T-helper 2 cell treated with Interferon-gamma antibody and Interleukin-4, amounts not matched to agents 100 ng/mL and 5 ng/mL, for 36 hours (primary cell): Measurements from ENCODE around the gene CAPN1. TPM values are rescaled to one million over a fixed set of nuclear protein-coding genes. Genes with fewer than 3 reads are reported as not detected.
"Not testable (repeated sequence)": the region's sequence is repeated elsewhere in the genome, so short reads cannot be mapped to it uniquely, and the experiment has no call there.

ENCODE experiments used
- intact Hi-C: fragments of 100-400 bp; cut with micrococcal nuclease; formaldehyde crosslinking; loops from one replicate; pipeline ENCODE4 v1.15.1; 2023
- total RNA-seq: library from RNA; stranded (reverse); gene quantifications from 2 replicates; pipeline ENCODE4 v1.2.3, GENCODE V29; 2022

Gene CAPN1
- total RNA-seq, 1 donor from 2014 or later = 205 TPM

GRCh38 chr11:65215441-65216076 lies 33.8 kb downstream of the CAPN1 start:
- intact Hi-C loops = no loop called here

DNA sequence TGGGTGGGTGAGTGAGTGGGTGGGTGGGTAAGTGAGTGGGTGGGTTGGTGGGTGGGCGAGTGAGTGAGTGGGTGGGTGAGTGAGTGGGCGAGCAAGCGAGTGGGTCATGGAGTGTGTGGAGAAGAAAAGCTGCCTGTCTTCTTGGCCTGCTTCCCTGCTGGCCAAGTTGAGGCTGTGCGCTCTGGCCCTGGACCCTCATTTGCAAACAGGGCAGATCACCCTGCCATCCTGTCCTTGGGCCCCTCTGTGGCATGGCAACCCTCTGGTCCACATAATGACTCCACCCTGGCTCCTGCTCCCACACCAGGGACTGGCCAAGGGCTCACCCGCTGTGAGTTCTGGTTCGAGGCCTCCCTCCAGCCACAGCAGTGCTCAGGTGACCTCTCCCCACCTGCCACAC lies 35.1 kb downstream of the CAPN1 start:
- intact Hi-C loops = no loop called here

DNA sequence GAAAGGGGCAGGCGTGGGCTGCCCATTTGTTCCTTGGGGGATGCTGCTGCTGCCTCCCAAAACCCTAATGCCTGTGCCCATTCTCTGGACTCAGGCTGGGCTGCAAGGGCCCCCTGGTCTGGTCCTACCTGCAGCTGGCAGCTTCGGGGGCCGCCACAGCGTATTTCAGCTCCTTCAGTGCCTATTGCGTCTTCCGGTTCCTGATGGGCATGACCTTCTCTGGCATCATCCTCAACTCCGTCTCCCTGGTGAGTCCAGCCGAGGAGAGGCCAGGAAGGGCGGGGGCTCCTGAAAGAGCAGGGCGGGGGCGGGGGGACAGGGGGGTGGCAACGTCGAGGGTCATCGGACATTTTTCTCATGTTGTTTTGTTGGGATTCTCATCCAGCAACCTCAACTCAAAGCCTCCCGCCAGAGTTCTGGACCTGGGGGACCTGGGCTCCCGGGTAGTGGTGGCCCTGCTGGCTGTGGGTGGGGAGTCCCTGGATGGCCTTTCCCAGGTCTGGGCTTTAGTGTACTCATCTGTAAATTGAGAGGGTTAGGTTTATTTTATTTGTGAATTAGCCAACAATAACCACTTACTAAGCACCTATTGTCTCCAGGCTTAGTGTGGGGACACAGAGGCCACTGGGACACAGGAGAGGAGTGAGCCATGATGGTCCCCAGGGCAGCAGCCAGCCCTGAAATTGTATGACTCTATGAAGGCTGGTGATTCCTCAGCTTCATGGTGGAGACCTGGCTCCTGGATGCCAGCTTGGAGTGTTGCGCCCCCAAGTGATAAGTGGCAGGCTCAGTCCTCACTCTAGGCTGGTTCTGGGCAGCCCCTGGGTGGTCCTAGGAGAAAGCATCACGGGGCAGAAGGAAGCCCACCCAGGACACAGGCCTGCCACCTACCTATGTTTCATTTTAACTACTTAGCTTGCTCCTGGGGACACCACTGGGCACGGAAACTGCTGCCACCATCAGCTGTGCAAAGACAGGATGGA lies 36.0 kb downstream of the CAPN1 start:
- intact Hi-C loops = no loop called here

DNA sequence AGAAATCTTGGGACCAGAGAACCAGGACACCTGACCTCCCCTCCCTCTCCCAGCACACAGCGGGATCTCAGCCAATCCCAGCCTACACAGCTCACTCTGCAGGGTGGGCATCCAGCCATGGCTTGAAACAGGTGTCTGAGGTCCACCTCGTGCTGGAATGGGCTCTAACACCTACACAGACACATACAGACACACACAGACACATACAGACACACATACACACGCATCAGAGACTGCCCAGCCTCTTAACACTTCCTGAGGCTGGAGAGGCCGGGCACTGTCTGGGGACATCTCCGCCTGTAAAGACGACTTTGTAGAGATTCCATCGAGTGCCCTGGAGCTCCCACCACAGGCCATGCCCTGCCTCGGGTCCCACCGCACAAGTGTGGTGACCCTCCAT lies 36.7 kb downstream of the CAPN1 start:
- intact Hi-C loops = no loop called here

GRCh38 chr11:65219930-65220213 lies 38.1 kb downstream of the CAPN1 start:
- intact Hi-C loops = no loop called here

DNA sequence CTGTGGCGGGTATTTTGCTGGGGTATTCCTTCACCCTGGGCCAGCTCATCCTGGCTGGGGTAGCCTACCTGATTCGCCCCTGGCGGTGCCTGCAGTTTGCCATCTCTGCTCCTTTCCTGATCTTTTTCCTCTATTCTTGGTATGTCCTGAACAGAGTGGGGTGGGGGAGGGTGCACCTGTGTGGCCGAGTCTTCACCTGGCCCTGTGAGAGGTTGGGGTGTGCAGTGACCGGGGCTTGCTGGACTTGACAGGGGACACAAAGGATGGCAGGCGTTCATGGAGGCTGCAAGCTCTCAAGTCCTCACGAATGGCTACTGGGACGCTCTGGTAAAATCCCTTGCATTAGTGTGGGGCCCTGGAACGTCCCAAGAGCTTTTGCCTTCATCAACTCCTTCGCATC lies 39.3 kb downstream of the CAPN1 start:
- intact Hi-C loops = no loop called here

- intact Hi-C loops = no loop called here
Observed at GRCh38 chr11:65223011-65223410, 41.3 kb downstream of the CAPN1 start.

DNA sequence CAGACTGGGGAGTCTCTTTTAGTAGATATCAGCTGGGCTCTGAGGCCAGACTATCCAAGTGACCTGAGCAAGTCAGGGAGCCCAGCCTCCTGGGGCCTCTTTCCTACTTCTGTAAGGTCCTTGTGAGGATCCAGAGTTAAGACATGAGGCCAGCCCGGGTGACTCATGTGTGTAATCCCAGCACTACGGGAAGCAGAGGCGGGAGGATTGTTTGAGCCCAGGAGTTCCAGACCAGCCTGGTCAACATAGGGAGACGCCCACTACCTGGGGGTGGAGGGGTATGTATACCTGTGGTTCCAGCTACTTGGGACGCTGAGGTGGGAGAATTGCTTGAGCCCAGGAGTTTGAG lies 43.2 kb downstream of the CAPN1 start:
- intact Hi-C loops = loop anchor here (1.0 to 5.0 kb wide), 2 partner anchors 90 to 107 kb away; partner anchors contain the start of gene DPF2

- intact Hi-C loops = loop anchor here (1.0 to 5.0 kb wide), 2 partner anchors 90 to 107 kb away; partner anchors contain the start of gene DPF2
Observed at GRCh38 chr11:65225279-65226102, 43.8 kb downstream of the CAPN1 start.

GRCh38 chr11:65226103-65226442 lies 44.3 kb downstream of the CAPN1 start:
- intact Hi-C loops = loop anchor here (5.0 kb wide), 1 partner anchor 106 kb away; the partner anchor contains the start of gene DPF2

- intact Hi-C loops = loop anchor here (5.0 kb wide), 1 partner anchor 104 kb away; the partner anchor contains the start of gene DPF2
Observed at GRCh38 chr11:65227879-65228278, 46.2 kb downstream of the CAPN1 start.

GRCh38 chr11:65236194-65237059 lies 54.7 kb downstream of the CAPN1 start:
- intact Hi-C loops = no loop called here

DNA sequence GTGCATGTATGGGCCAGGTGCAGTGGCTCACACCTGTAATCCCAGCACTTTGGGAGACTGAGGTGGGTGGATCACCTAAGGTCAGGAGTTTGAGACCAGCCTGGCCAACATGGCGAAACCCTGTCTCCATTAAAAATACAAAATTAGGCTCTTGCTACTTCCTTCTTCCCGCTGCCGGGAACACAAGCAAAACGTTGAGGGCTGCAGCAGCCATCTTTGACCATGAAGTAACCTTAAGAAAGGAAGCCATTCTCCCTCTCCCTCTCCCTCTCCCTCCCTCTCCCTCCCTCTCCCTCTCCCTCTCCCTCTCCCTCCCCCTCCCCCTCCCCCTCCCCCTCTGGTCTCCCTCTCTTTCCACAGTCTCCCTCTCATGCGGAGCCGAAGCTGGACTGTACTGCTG lies 56.6 kb downstream of the CAPN1 start:
- intact Hi-C loops = not testable (repeated sequence)

- intact Hi-C loops = no loop called here
Observed at GRCh38 chr11:65241134-65241533, 59.4 kb downstream of the CAPN1 start.

DNA sequence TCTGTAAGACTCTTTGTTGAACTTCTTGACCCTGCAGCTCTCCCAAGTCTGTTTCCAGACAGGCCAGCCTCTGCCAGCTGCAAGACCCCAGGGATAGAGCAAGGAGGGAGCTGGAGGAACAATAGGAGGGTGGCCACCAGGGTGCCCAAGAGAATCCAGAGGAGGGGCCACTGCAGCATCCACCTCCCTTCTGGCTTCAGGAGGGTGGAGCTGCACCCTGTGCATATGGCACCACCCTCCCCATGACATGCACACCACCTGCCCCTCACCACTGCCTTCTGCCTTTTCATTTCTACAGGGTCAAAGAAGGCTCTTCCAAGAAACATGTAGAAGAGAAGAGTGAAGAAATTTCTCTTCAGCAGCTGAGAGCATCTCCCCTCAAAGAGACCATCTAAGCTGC lies 60.0 kb downstream of the CAPN1 start:
- intact Hi-C loops = no loop called here

DNA sequence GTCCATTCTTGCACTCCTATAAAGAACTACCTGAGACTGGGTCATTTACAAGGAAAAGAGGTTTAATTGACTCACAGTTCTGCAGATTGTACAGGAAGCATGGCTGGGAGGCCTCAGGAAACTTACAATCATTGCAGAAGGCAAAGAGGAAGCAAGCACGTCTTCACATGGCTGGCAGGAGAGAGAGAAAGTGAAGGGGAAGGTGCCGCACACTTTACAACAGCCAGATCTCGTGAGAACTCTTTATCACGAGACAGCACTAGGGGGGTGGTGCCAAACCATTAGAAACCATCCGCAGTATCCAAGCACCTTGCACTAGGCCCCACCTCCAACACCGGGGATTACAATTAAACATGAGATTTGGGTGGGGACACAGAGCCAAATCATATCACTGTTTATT lies 60.7 kb downstream of the CAPN1 start:
- intact Hi-C loops = no loop called here

GRCh38 chr11:65243797-65244196 lies 62.1 kb downstream of the CAPN1 start:
- intact Hi-C loops = no loop called here

- intact Hi-C loops = not testable (repeated sequence)
Observed at GRCh38 chr11:65245046-65245445, 63.3 kb downstream of the CAPN1 start.

DNA sequence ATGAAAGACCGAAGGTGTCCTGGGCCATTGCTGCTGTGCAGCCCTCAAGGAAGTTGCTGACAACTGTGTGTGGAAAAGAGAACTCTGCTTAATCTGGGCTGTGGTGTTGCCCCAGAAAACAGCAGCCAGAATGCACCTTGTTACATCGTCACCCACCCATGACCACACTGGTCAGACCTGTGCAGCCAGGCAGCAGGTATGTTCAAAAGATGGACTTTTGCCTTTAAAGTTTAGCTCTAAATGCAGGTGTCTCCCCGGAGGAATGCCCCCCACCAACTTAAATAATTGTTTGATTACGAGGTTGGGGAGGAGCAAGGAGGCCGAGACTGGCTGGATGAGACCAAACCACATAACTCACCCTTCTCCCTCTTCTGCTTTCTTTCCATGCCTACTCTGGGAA lies 64.8 kb downstream of the CAPN1 start:
- intact Hi-C loops = no loop called here

DNA sequence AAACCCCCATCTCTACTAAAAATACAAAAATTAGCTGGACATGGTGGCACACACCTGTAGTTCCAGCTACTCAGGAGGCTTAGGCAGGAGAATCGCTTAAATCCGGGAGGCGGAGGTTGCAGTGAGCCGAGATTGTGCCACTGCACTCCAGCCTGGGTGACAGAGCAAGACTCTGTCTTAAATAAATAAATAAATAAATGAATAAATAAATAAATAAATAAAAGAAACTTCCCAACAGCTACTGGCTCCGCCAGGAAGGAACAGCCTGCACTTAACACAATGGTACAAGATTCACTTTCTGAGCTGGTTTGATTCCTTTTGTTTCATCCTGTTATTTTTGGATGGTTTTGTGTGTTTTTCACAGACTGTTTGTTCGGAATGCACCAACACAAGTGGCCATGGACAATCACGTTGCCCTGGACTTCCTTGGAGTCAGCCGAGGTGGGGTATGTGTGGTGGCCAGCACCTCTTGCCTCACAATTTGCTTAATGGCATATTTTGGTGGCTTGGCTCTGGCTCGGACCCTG lies 66.5 kb downstream of the CAPN1 start:
- intact Hi-C loops = not testable (repeated sequence)

- intact Hi-C loops = no loop called here
Observed at GRCh38 chr11:65251476-65251875, 69.7 kb downstream of the CAPN1 start.
